DND-41 (cell line): ENCODE results near the gene SPATC1L.
"Not testable (repeated sequence)": the region's sequence is repeated elsewhere in the genome, so short reads cannot be mapped to it uniquely, and the experiment has no call there.

ENCODE experiments used
- ATAC-seq: fragments of 200-7000 bp; cut with Tn5 transposase; 3 replicates; pipeline ENCODE4 v1.9.1; 2021; ENCODE audit warnings: low read depth; ENCODE audit not compliant: insufficient read depth
- DNase-seq: peaks from one replicate; pipeline ENCODE4 v3.0.0-alpha.2; 2020
- H2AFZ ChIP-seq: 2 replicates; pipeline ENCODE4 v1.6.0; 2012; ENCODE audit warnings: low read depth, low read length
- H3K27ac ChIP-seq: 2 replicates; pipeline ENCODE4 v1.5.1; 2012; ENCODE audit warnings: low read length, inconsistent platforms
- H3K27me3 ChIP-seq: fragments of 200-600 bp; sonication (generic); 2 replicates; pipeline ENCODE4 v1.6.0; 2012; ENCODE audit warnings: low read length, mild to moderate bottlenecking, inconsistent platforms; ENCODE audit not compliant: insufficient read depth, poor library complexity
- H3K36me3 ChIP-seq: 2 replicates; pipeline ENCODE4 v1.5.1; 2012; ENCODE audit warnings: low read length, inconsistent platforms; ENCODE audit not compliant: insufficient read depth
- H3K4me1 ChIP-seq: 2 replicates; pipeline ENCODE4 v1.5.1; 2012; ENCODE audit warnings: mild to moderate bottlenecking, low read length; ENCODE audit not compliant: insufficient read depth
- H3K4me2 ChIP-seq: 2 replicates; pipeline ENCODE4 v1.6.0; 2012; ENCODE audit warnings: mild to moderate bottlenecking, moderate library complexity, low read length, inconsistent platforms; ENCODE audit not compliant: insufficient read depth
- H3K4me3 ChIP-seq, 2 experiments: fragments of 200-600 bp in 1 of 2; shearing (Covaris generic) in 1 of 2; 2 replicates each; pipeline ENCODE4 v1.5.1; 2012 to 2016; ENCODE audit warnings: inconsistent platforms in 2 of 2, low read length in 2 of 2, mild to moderate bottlenecking in 2 of 2, low read depth in 1 of 2, moderate library complexity in 1 of 2
- H3K79me2 ChIP-seq: 2 replicates; pipeline ENCODE4 v1.6.0; 2012; ENCODE audit warnings: low read length, inconsistent platforms; ENCODE audit not compliant: insufficient read depth
- H3K9ac ChIP-seq: 2 replicates; pipeline ENCODE4 v1.6.0; 2012; ENCODE audit warnings: low read depth, mild to moderate bottlenecking, inconsistent platforms, low read length, moderate library complexity
- H3K9me3 ChIP-seq: 2 replicates; pipeline ENCODE4 v1.5.1; 2012; ENCODE audit warnings: low read length, moderate library complexity, mild to moderate bottlenecking, inconsistent platforms; ENCODE audit not compliant: insufficient read depth, severe bottlenecking
- H4K20me1 ChIP-seq: 2 replicates; pipeline ENCODE4 v1.6.0; 2012; ENCODE audit warnings: low read length; ENCODE audit not compliant: insufficient read depth
- CTCF ChIP-seq: IDR thresholded peaks from 2 replicates; pipeline ENCODE4 v1.5.1; 2012; ENCODE audit warnings: borderline replicate concordance, low read length, moderate library complexity, mild to moderate bottlenecking; ENCODE audit not compliant: poor library complexity, severe bottlenecking; ENCODE audit errors: extremely low read depth
- EZH2 ChIP-seq: IDR thresholded peaks from 3 replicates; pipeline ENCODE4 v1.6.1; 2012; ENCODE audit warnings: borderline replicate concordance, low read depth, mild to moderate bottlenecking, moderate library complexity, low read length, inconsistent platforms; ENCODE audit not compliant: severe bottlenecking

Gene SPATC1L

GRCh38 chr21:46202592-46203202 lies 18.4 kb upstream of the SPATC1L start:
- Histone ChIP-seq H3K4me3 (no peak overlapping the region), H2AFZ (no peak overlapping the region), H3K4me2 (no peak overlapping the region), H4K20me1 (peaks cover 12% of the 10 kb centered on the region), H3K9me3 (no peaks in the 10 kb centered on the region), H3K36me3 (peaks cover 73% of the 10 kb centered on the region), H3K27ac (no peak overlapping the region), H3K4me1 (no peaks in the 10 kb centered on the region), H3K27me3 (no peaks in the 10 kb centered on the region), H3K9ac (no peak overlapping the region), H3K79me2 (no peaks in the 10 kb centered on the region)
- ATAC-seq (no peak), DNase-seq (no peak)
- no peak for TF ChIP-seq CTCF

DNA sequence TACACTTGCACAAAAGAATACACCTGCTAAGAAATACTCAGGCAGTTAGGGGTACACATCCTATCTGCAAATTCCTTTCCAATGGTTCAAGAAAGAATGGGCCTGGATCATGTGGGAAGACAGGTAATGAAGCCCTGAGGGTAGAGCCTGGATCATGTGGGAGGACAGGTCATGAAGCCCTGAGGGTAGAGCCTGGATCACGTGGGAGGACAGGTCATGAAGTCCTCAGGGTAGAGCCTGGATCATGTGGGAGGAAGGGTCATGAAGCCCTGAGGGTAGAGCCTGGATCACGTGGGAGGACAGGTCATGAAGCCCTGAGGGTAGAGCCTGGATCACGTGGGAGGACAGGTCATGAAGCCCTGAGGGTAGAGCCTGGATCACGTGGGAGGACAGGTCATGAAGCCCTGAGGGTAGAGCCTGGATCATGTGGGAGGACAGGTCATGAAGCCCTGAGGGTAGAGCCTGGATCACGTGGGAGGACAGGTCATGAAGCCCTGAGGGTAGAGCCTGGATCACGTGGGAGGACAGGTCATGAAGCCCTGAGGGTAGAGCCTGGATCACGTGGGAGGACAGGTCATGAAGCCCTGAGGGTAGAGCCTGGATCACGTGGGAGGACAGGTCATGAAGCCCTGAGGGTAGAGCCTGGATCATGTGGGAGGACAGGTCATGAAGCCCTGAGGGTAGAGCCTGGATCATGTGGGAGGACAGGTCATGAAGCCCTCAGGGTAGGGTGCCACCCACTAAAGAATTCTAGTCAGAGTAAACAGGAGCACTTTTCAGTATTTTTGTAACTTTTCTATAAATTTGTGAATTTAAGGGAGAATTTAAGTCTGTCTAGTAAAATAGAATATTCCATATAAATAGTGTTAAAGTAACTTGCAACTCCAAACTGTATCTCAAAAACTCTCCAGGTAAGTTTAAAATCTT lies 16.9 kb upstream of the SPATC1L start:
- H3K9ac ChIP-seq, H4K20me1 ChIP-seq, H3K4me3 ChIP-seq, H3K4me1 ChIP-seq, H3K4me2 ChIP-seq, H3K27ac ChIP-seq, ATAC-seq, H3K9me3 ChIP-seq, H2AFZ ChIP-seq, DNase-seq, H3K79me2 ChIP-seq, H3K27me3 ChIP-seq: not testable (repeated sequence)
- peaks cover 70% of the 10 kb centered on the region for H3K36me3 ChIP-seq

DNA sequence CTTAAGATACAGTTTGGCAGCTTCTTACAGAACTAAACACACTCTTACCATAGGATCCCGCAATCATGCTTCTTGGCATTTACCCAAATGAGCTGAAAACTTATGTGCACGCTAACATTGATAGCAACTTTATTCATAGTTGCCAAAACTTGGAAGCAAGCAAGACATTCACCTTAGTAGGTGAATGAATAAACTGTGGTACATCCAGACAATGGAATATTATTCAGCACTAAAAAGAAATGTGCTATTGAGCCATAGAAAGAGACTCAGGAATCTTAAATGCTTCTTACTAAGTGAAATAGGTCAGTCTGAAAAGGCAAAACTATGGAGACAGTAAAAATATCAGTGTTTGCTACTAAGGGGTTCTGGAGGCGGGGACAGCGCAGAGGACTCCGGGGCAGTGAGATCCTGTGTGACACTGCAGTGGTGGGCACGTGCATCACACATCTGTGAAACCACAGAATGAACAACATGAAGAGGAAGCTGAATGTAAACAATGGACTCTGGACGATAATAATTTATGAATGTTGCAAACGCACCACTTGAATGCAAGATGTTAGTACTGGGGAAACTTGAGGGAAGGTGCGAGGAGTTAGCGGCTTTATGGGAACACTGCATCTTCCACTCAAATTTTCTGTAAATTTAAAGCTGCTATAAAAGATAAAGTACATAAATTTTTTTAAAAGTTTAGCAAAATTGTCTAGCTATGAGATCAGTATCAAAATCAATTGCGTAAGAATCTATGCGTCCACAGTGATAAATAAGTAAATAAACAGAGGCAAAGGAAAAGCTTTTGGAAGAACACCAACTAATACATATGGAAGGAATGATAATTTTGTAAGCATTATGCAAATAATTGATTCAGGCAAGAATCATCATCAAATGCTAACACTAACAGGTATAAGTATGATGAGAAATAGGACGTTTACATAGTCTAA lies 15.4 kb upstream of the SPATC1L start:
- Histone ChIP-seq H4K20me1 (peaks cover 3% of the 10 kb centered on the region), H3K4me2 (no peak overlapping the region), H3K9ac (no peak overlapping the region), H2AFZ (no peak overlapping the region), H3K36me3 (peaks cover 70% of the 10 kb centered on the region), H3K27me3 (no peaks in the 10 kb centered on the region), H3K4me1 (no peaks in the 10 kb centered on the region), H3K4me3 (no peak overlapping the region), H3K27ac (no peak overlapping the region), H3K9me3 (no peaks in the 10 kb centered on the region), H3K79me2 (no peaks in the 10 kb centered on the region)
- ATAC-seq (no peak), DNase-seq (no peak)
- TF ChIP-seq EZH2 (no peak), CTCF (no peak)
